ENCODE results near the gene DYRK2. TPM values are rescaled to one million over a fixed set of nuclear protein-coding genes. Genes with fewer than 3 reads are reported as not detected.

The DYRK2 gene
- total RNA-seq, result 10 to 100 TPM in 3 of 4 donors, 1 to 10 TPM in 1; 8.0 to 16.0 (median 13.2) TPM

GRCh38 chr12:67648521-67649260, at the start of gene DYRK2:
Gene DYRK2 (plus strand): TSS chr12:67648745. CDS start chr12:67649134, 389 bp downstream.
- 0% methylated on average over 29 of the region's 109 CpGs for WGBS, 2 donors
- intact Hi-C loops (cut with DNase I; ENCODE audit: low total_unique reads), result no loop called here
- peak within 1 kb of the TSS; percentile 88 for H3K4me3 ChIP-seq (ENCODE audit: low read depth, poor library complexity, severe bottlenecking)
- peak; percentile 52 to 94 for DNase-seq (ENCODE audit: low spot score in 2 of 2)
- TF ChIP-seq CTCF (IDR thresholded peaks at IDR 0.05), result no peak
- TF ChIP-seq POLR2A (IDR thresholded peaks at IDR 0.05), result peak in 1 of 2 donors; percentile 64

- 91 to 96% methylated on average over 6 of the region's 6 CpGs for WGBS, 2 donors
- DNase-seq (ENCODE audit: low spot score in 2 of 2), result no peak
- intact Hi-C loops (cut with DNase I; ENCODE audit: low total_unique reads), result no loop called here
- no peak overlapping the region for H3K4me3 ChIP-seq (ENCODE audit: low read depth, poor library complexity, severe bottlenecking)
- TF ChIP-seq POLR2A (IDR thresholded peaks at IDR 0.05) (no peak), CTCF (IDR thresholded peaks at IDR 0.05) (no peak)
These were observed 48.9 kb upstream of the DYRK2 start for GRCh38 chr12:67599691-67600090.

- TF ChIP-seq CTCF (IDR thresholded peaks at IDR 0.05) (no peak), POLR2A (IDR thresholded peaks at IDR 0.05) (no peak)
- WGBS, 2 donors, result 61 to 65% methylated on average over 1 of the region's 1 CpG
- intact Hi-C loops (cut with DNase I; ENCODE audit: low total_unique reads), result no loop called here
- H3K4me3 ChIP-seq (ENCODE audit: low read depth, poor library complexity, severe bottlenecking), result no peak overlapping the region
- no peak for DNase-seq (ENCODE audit: low spot score in 2 of 2)
These were observed 47.4 kb upstream of the DYRK2 start for GRCh38 chr12:67601126-67601525.

- TF ChIP-seq POLR2A (IDR thresholded peaks at IDR 0.05) (no peak), CTCF (IDR thresholded peaks at IDR 0.05) (no peak)
- no peak overlapping the region for H3K4me3 ChIP-seq (ENCODE audit: low read depth, poor library complexity, severe bottlenecking)
- WGBS, 2 donors, result 84% methylated on average over 4 of the region's 4 CpGs
- intact Hi-C loops (cut with DNase I; ENCODE audit: low total_unique reads), result no loop called here
- DNase-seq (ENCODE audit: low spot score in 2 of 2), result no peak
These were observed 39.2 kb upstream of the DYRK2 start for GRCh38 chr12:67609226-67609870.

GRCh38 chr12:67613040-67613439, 35.5 kb upstream of the DYRK2 start:
- WGBS, 2 donors, result 59 to 63% methylated on average over 3 of the region's 3 CpGs
- intact Hi-C loops (cut with DNase I; ENCODE audit: low total_unique reads), result no loop called here
- TF ChIP-seq CTCF (IDR thresholded peaks at IDR 0.05) (no peak), POLR2A (IDR thresholded peaks at IDR 0.05) (no peak)
- DNase-seq (ENCODE audit: low spot score in 2 of 2), result no peak
- no peak overlapping the region for H3K4me3 ChIP-seq (ENCODE audit: low read depth, poor library complexity, severe bottlenecking)
